Hematopoietic multipotent progenitor cell treated with erythropoietin and hydrocortisone succinate and interleukin-3 and kit ligand, for 17 days (in vitro differentiated cells): Measurements from ENCODE around the gene GPR25.

Source experiments
- DNase-seq: peaks from one replicate; pipeline ENCODE4 v3.0.0-alpha.2; 2015; ENCODE audit warnings: low spot score

The GPR25 gene

GRCh38 chr1:200912737-200913407, 40.1 kb downstream of the GPR25 start:
- no peak for DNase-seq

GRCh38 chr1:200916152-200916551, 43.4 kb downstream of the GPR25 start:
- DNase-seq, result no peak

- no peak for DNase-seq
Observed at GRCh38 chr1:200916681-200917080, 43.9 kb downstream of the GPR25 start.

DNA sequence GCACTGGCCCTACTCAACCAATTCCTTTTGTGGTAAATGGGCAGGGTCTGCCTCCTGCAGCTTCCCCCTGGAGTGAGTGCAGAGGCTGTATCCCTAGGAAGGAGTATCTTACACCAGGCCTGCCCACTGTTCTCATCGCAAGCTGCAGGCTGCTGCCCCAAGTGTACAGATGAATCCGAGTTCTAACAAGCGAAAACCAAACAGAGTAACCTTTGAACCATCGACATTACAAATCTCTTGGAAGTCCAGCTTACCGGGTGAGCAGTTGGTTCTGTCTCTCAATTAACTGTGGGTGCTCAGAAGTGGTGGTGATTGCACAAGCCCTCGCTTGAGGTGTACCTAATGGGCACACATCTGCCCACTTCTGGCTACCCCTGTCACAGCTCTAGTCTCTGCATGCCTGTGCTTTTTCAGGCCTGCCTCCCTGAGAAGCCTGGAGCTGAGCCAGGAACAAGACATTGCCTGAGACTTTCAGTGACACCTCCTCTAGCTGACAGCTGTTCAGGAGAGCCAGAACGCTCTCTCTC, 44.6 kb downstream of the GPR25 start:
- DNase-seq, result no peak

DNA sequence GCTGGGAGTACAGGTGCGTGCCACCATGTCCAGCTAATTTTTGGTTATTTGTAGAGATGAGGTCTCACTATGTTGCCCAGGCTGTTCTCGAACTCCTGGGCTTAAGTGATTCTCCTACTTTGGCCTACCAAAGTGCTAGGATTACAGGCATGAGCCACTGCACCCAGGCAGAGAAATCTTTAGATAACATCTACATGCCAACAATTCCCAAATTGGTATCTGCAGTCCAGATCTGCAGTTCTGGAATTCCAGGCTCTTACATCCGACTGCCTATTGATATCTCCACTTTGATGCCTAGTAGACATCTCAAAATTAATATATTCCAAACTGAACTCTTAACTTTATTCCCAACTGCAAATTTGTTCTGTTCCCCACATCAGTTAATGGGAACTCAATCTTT, 45.2 kb downstream of the GPR25 start:
- no peak for DNase-seq

GRCh38 chr1:200919386-200919785, 46.6 kb downstream of the GPR25 start:
- DNase-seq, result no peak

DNA sequence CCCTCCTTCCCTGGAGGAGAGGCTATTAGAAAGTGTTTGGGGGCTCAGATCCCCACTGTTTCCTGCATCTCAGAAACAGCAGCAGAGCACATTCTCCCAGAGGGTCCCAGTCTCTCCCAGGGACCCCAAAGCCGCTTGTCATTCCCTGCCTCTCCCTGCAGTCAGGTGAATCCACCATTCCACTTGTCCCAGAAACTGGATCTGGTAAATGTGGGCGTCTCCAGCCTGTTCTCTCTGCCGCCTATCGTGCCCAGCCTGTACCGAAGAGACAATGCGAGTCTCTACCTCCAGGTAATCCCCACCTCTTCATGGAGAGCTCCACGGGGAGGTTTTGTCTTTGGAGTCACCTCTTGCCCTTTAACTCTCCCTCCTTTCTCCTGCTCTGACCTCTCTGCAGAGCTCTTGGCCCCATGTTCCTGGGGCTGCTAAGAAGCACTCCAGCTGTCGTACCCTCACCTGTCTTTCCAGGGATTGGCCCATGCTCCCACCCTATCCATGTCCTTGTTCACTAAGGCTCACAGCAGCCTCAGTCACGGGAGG, 48.9 kb downstream of the GPR25 start:
- no peak for DNase-seq

DNA sequence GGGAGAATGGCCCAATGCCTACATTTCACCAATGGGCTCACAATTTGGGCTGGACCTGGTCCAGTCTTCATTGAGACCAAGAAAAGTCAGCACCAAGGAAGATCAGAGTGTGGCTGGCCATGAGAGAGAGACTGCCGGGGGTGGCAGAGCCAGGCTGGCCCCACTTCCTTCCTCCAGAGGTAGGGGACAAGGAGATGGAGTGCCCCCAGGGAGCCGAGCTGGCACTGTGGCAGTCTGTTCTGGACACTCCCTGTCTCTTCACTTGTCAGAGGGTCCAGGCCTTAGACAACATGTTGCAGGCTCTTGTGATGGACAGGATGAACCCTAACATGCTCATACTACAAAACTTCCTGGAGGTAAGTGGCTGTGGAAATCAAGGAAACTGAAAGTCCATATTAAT, 49.6 kb downstream of the GPR25 start:
- no peak for DNase-seq

GRCh38 chr1:200923601-200924000, 50.8 kb downstream of the GPR25 start:
- DNase-seq, result no peak
